GM19238 (cell line): ENCODE measurements around the gene OTOP2.
"Not testable (repeated sequence)": the region's sequence is repeated elsewhere in the genome, so short reads cannot be mapped to it uniquely, and the experiment has no call there.

Source experiments
- DNase-seq: peaks from one replicate; pipeline ENCODE4 v3.0.0; 2011; ENCODE audit warnings: low spot score; ENCODE audit not compliant: insufficient read length

Gene OTOP2

DNA sequence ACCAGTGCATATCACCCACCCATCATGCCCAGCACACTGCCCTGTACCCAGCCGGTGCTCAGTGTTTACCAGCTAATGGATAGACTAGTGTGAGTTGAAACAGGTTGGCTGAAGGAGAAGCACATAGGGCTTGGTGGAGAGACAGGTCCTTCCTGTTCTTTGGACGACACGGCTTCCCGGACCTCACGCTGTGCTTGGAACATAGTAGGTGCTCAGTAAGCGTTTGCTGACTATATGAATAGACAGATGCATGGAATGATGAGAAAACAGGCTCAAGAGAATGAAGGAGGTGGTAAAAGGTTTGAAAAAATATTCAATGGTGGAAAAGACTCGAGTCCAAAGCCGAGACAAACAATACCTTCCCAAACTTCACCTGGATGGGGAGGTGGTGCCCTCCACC, 23.9 kb upstream of the OTOP2 start:
- no peak for DNase-seq

DNA sequence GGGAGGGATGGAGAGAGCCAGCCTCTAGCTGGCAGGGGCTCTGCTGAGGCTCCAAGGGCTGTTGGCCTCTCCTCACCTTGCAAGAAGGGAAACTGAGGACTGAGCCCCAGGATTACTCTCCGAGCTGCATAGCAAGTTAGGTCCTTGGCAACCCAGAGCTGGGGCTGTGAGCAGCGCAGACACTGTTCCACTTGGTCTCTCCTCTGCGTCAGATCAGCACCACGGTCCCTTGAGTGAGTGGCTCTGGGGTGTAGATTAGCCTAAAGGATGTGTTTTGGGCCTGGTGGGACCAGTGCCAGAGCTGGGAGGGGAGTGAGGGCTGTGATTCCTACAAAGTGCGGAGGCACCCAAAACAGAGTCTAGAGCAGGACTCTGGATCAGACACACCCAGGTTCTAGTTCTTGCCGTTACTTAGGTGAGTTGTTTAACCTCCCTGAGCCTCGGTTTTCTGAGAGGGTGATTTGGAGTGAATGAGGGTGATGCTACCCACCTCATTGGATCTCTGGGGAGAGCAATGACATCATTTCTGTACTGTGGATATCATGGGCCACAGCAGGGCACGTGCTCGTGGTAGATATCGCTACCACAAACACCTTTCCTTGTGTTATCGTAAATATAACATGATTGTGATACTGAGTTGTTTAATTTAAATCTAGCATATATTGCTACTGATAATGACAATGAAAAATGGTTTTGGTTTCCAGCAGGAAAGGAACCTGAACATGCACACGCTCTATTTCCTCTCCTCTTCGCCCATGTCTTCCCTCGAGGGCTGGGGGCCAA, 22.5 kb upstream of the OTOP2 start:
- no peak for DNase-seq

DNA sequence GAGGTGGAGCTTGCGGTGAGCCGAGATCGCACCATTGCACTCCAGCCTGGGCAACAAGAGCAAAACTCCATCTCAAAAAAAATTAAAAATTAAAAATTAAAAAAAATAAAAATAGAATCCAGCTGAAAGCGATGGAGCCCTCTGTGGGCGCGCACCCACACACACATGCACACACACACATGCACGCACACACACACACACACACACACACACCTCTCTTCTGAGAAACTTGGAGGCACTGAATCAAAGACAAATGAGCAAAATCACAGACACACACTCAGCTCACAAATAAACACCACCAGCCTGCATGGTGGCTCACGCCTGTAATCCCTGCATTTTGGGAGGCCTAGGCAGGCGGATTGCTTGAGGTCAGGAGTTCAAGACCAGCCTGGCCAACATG, 21.0 kb upstream of the OTOP2 start:
- DNase-seq: no peak

DNA sequence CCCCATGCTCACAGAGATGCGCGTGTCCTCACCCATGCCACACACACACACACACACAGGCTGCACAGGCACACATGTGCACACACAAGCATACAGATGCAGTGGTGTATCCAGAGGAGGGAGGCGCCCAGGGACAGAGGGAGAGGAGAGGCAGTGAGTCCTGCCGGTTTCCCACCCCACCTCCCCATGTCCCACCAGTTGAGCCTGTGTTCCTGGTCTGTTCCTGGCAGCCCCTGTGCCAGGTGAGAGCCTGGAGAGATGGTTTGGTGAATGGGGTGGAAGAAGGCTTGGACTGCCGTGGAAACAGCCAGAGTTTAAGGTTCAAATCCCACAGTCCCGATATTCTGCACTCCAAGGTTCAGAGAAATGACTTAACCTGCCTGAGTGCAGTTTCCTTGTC, 20.4 kb upstream of the OTOP2 start:
- no peak for DNase-seq

DNA sequence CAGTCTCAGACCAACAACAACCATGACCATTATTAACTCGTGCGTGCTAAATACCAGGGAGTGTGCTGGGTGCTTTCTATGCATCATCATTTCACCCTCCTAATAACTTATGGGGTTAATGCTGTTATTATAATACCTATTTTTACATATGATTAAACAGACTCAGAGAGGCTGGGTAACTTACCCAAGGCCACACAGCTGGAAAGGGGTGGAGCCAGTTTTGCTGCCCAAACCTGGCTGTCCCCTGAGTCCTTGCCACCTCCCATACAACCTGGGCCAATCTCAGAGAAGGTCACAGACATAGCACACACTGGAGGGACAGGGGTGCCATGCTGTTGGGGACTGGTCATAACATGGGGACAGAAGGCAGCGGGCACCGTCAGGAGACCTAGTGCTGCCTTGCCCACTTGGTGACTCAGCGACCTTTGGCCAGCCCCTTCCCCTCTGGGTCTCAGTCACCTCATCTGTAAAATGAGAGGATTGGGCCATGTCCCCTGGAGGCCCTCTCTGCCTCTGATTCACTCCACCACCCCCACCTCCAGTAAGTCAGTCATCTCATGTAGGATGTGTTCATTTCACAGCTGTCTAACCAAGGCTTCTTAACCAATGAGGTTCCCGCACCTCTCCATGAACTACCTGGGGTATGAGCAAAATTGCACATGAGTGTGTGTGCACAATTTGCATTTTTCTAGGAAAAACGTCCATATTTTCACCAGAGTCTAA, 19.2 kb upstream of the OTOP2 start:
- DNase-seq: no peak

DNA sequence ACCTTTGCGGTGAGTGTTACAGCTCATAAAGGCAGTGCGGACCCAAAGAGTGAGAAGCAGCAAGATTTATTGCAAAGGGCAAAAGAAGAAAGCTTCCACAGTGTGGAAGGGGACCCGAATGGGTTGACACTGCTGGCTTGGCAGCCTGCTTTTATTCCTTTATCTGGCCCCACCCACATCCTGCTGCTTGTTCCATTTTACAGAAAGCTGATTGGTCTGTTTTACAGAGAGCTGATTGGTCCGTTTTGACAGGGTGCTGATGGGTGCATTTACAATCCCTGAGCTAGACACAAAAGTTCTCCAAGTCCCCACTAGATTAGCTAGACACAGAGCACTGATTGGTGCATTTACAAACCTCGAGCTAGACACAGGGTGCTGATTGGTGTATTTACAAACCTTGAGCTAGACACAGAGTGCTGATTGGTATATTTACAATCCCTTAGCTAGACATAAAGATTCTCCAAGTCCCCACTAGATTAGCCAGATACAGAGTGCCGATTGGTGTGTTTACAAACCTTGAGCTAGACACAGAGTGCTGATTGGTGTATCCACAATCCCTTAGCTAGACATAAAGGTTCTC, 17.8 kb upstream of the OTOP2 start:
- not testable (repeated sequence) for DNase-seq

DNA sequence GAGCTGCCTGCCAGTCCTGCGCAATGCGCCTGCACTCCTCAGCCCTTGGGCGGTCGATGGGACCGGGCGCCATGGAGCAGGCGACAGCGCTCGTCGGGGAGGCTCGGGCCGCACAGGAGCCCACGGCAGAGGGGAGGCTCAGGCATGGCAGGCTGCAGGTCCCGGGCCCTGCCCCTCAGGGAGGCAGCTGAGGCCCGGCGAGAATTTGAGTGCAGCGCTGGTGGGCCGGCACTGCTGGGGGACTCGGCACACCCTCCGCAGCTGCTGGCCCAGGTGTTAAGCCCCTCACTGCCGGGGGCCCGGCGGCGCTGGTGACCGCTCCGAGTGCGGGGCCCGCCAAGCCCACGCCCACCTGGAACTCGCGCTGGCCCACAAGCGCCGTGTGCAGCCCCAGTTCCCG, 17.1 kb upstream of the OTOP2 start:
- no peak for DNase-seq

DNA sequence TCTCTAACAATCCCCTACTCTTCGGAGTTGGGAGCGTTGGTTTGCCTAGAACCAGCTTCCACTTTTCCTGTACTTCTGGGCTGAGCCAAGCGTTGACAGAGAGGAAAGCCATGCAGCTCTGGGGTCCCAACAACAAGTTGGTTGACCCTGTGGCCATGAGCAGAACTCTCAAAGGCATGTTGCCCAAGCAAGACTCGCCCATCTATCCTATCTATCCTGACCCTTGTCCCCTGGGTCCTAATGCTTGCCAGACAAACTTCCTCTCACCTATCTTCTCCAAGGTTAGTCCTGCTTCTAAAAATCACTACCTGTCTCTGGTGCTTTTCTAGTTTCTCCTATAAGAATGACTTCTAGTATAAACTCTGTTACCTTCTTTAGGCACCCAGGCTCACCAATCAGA, 15.0 kb upstream of the OTOP2 start:
- not testable (repeated sequence) for DNase-seq

DNA sequence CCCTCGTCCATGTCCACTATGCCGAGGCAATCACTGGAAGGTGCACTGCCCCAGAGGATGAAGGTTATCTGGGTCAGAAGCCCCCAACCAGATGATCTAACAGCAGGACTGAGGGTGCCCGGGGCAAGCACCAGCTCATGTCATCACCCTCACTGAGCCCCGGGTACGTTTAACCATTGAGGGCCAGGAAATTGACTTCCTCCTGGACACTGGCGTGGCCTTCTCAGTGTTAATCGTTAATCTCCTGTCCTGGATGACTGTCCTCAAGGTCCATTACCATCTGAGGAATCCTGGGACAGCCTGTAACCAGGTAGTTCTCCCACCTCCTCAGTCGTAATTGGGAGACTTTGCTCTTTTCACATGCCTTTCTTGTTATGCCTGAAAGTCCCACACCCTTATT, 12.7 kb upstream of the OTOP2 start:
- DNase-seq: not testable (repeated sequence)

DNA sequence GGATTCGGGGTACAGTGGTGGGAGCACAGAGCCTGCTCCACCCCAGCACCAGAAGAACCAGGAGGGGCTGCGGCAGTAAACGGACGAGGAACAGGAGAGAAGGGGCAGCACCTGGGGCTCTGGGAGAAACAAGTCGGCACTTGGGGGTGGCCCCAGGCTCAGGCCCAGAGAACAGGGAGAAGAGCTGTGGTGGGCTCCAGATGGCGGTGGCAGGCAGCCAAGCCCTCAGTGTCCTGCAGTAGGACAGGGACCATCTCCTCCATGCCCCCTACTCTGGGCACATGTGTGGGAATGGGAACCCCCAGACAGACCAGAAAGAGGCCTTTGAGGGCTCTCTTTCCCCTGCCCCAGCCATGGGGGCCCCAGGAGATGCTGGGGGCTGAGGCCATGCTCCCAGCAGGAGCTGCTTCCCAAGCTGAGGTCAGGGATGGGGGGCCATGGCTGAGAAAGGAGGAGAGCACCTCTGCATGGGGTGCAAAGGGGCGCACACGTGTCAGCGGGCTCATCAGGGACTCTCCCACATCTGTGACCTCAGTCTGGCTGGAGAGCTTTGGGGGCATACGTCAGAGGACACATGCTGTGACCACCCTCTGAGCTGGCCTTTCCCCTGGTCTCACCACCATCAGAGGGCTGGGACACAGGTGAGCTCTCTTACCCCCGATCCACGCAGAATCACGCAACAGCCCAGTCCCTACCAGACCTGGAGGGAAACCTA, 7.8 kb upstream of the OTOP2 start:
- DNase-seq: no peak

DNA sequence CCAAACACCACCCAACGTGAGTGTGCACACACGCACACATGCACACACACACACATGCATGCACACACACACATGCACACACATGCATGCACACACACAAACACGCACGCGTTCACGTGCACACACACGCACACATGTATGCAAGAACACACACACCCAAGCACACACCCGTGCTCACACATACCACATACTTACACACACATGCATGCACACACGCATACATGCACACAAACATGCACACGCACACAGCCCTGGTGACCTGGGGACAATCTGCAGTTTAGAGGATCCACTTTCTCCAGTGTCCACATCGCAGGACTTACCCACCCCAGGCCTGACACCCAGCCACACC, 7.2 kb upstream of the OTOP2 start:
- no peak for DNase-seq

DNA sequence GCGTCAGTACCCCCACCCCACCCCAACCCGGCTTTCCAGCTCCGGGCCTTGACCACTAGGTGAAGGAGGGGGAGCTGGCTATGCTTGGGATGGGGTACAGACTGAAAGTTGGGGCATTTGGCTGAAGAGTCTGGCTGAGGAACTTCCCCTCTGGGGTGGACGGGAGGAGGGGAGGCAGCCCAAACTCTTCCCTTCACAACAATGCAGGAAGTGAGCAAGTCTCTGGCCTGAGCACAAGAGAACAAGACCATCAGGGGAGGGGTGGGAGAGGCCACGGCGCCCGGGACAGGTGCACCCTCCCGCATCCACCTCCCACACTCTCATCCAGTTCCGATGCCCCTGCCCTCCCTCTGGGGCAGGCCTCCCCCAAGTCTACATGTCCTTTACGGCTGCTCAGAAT, 6.6 kb upstream of the OTOP2 start:
- DNase-seq: no peak

DNA sequence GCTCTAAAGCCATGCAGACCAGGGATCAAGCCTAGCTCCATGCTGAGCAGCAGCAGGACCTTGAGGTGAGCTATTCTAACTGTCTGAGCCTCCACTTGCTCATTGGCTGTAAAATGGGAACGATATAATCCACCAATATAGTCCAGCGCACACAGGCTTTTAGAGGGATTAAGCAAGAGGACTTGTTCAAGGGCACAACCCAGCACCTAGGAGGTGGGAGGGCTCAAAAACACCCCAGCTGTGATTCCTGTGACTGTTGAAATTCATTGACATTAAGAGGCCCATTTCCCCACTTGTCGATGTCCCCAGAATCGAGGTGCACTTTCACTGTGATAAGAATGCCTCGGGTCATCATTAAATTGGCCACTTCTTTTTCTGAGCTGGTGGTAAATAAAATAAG, 5.2 kb upstream of the OTOP2 start:
- no peak for DNase-seq

DNA sequence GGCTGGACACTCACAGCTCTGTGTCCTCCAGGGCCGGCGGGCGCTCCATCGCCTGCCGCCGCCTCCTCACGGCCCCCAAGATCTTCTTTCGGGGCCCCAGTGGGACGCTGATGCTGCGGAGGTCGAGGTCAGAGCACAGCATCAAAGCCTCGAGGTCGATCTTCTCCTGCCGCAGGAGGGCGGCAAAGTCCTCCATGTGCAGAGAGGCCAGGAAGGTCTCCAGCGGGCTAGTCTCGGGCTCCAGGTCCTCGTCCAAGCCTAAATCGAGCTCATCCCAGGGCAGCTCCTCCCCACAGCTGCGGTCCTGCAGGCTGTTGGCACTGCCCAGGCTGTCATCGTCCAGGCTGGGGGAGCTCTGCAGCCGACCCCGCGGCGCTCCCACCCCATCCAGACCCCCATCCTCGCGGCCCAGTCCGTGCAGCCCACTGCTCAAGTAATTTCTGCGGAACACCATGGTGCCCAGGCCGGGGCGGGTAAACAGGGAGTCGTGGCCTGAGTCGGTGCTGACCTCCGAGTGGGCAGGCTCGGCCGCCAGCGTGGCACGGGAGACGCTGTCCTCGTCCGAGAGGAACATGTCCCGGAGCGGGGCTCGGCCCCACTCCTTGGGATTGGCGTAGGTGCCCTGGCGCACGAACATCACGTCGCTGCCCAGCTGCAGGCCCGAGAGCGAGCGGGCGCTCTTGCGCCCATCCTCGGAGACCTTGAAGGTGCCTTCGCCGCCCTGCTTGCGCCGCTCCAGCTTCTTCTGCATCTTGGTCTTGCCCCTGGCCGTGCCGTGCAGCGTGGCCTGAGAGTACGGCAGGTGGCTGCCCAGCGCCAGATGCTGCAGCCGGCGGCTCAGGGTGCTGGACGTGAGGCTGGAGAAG, 4.4 kb upstream of the OTOP2 start:
- DNase-seq: no peak

DNA sequence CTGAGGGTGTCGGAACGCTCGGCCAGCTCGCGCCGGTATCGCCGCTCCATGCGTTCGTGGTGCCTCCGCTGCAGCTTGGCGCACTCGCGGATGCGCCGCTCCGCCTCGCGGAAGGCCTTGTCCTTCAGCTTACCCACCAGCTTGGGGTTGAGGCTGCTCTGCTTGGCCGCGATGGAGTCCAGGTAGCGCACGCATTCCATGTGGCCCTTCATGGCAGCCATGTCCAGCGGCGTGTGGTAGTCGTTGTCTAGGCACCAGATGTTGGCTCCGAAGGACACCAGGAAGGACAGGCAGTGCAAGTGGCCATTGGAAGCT, 3.8 kb upstream of the OTOP2 start:
- DNase-seq: no peak

DNA sequence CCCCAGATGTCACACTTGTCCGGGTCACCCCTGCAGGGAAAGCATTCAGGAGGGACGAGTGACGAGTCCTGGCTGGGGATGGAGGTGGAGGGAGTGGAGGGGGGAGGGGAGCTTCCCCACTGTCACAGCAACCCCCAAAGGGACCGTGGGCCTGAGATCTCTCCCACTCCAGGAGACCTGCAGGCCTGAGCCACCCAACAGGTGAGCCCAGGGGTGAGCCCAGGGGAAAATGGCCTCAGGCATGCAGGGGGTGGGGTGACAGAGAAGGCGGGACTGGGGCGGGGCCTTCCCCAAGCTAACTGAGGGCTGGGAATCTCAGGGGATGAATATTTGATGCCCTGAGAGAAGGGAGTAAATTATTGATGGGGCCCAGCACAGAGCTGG, 3.4 kb upstream of the OTOP2 start:
- no peak for DNase-seq

DNA sequence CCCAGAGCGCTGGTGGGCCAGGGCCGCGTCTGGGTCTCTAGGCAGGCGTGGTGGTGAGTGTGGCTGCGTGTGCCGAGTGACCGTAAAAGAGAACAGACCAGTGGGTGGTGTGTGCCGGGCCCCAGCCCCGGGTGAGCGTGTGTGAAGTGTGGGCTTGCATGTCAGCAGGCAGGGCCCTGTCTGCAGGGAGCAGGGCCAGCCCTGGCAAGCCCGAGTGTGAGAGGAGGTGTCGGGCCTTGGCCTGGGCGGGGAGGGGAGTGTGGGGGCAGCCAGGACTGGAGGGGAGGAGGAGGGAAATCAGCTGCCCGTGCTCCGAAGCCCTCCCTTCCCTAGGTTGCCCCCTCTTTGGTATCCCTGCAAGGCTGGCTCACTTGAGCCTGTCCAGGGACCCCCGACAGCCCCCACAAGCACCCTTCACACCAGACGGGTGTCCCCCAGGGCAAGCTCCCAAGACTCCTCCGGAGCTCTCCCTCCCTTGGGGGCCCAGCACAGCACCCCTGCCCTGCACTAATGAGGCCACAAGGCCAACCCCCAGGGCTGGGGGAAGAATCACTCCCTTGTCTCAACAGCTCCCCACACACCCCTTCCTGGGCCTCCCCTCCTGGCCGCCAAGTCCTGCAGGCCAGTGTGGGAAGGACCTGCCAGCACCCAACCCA, 2.9 kb upstream of the OTOP2 start:
- DNase-seq: no peak

DNA sequence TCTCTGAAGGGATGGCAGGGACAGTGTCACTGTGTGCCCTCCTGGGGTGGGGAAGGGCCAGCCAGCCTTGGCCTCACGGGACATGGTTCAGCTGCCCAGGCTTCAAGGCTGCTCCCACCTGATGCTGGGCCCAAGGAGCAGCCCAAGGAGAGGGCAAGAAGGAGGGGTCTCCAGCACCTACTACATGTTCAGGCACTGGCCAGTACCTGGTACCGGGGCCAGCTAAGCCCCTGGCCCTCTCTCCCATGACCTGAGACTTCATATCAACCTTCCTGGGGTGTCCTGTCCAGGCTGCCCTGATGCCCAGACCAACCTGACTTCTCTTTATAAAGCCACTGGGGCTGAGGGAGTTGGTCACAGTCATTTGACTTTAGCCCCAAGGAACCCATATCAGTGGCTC, 2.3 kb upstream of the OTOP2 start:
- no peak for DNase-seq

DNA sequence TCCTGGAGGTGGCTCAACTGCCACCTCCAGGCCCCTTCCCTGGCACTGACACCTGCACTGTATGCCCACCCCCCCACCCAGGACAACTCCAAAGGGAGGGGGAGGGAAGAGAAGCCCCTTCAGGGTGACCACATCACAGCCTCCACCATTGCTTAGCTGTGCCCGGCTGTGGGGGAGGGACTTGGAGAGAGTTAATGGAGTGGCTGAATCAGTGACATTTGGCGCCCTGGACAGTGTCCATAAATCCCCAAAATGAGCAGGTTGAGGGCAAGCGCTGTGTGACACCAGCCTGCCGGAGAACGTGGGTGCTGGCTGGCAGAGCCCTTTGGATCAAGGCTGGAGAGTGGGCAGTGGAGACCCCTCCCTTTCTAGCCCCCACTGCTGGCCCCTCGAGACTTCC, 1.9 kb upstream of the OTOP2 start:
- DNase-seq: no peak

DNA sequence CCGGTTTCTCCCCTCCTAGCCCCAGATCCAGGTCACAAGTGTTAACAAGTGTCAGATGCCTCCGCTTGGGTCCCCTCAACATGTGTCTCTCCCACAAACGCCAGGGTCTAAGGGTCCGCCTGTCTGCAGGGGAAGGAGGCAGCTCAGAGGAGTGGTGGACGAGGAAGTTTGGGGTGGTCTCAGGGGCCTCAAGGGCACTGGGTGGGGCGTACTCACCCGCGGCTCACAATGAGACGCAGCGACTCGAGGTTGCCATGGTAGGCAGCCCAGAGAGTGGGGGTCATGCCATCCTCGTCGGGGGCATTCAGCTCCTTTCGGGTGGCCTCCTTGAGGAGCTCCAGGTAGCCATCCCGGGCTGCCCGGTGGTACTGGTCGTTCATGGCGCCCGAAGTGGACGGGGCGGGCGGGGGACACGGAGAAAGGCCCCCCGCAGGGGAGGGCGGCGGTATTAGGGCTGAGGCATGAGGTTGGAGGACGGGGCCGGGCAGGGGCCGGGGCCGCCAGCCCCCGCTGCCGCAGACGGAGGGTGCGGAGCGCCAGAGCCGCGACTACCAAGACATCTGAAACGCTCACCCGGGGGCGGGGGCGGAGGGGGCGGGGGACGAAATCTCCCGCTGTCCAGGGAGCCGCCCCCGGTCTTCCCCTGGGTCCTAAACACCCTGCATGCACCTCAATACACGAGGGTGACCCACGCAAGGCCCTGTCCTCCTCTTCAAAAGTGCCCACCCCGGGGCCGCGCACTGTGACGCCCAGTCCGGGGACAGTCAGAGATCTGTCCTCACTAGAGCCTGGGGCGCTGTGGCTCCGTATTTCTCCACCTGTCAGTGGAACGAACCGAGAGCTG, 1.2 kb upstream of the OTOP2 start, which contains the start of gene USH1G:
TSS of gene USH1G (minus strand) at position 562 of the 844 bp plus-strand sequence. CDS start at position 380, 182 bp downstream.
- DNase-seq: no peak
